D721Med (cell line): ENCODE data around the gene EML6.
"Not testable (repeated sequence)": the region's sequence is repeated elsewhere in the genome, so short reads cannot be mapped to it uniquely, and the experiment has no call there.

ENCODE experiments used
- DNase-seq: peaks from one replicate; pipeline ENCODE4 v3.0.0; 2011; ENCODE audit warnings: low spot score; ENCODE audit not compliant: insufficient read length
- FAIRE-seq: peaks from 2 replicates; lab custom pipeline; 2011; peaks lifted over from hg19 to GRCh38; lab: Jason Lieb, UNC
- CTCF ChIP-seq: IDR thresholded peaks from 2 replicates; pipeline ENCODE4 v1.5.1; 2012; ENCODE audit warnings: mild to moderate bottlenecking, control low read depth; ENCODE audit not compliant: insufficient read depth; ENCODE audit errors: missing control alignments

The EML6 gene

GRCh38 chr2:54692556-54692955, 30.9 kb upstream of the EML6 start:
- no peak for TF ChIP-seq CTCF
- no peak for DNase-seq
- FAIRE-seq, result no peak

GRCh38 chr2:54695378-54695777, 28.1 kb upstream of the EML6 start:
- FAIRE-seq (no peak), DNase-seq (no peak)
- TF ChIP-seq CTCF, result no peak

DNA sequence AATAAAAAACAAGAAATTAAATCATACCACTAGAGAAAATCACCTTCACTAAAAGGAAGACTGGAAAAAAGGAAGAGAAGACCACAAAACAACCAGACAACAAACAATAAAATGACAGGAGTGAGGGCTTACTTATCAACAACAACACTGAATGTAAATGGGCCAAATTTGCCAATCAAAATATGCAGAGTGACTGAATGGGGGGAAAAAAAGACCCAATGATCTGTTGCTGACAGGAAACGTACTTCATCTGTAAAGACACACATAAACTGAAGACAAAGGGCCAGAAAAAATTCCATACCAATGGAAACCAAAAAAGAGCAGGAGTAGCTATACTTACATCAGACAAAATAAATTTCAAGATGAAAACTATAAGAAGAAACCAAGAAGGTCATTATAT, 25.5 kb upstream of the EML6 start:
- FAIRE-seq, result no peak
- DNase-seq, result no peak
- TF ChIP-seq CTCF, result no peak

- not testable (repeated sequence) for FAIRE-seq, DNase-seq
Measured at GRCh38 chr2:54698926-54699325, 24.5 kb upstream of the EML6 start.

DNA sequence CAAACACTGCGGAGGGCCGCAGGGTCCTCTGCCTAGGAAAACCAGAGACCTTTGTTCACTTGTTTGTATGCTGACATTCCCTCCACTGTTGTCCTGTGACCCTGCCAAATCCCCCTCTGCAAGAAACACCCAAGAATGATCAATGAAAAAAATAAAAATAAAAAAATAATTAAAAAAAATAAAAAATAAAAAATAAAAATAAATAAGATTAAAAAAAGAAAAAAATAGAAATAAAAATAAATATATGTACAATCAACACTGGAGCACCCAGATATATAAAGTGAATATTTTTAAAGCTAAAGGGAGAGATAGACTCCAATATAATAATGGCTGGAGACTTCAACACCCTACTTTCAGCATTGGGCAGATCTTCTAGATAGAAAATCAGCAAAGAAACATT, 23.8 kb upstream of the EML6 start:
- no peak for TF ChIP-seq CTCF
- no peak for DNase-seq
- no peak for FAIRE-seq

DNA sequence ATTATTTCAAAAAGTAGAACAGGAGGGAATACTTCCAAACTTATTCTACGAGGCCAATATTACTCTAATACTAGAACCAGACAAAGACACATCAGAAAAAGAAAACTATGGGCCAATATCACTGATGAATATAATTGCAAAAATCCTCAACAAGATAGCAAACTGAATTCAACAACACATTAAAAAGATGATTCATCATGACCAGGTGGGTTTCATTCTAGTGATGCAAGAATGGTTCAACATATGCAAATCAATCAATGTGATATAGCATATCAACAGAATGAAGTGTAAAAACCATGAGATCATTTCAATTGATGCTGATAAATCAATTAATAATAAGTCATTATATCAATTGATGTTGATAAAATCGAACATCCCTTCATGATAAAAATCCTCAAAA, 22.4 kb upstream of the EML6 start:
- no peak for FAIRE-seq
- DNase-seq, result no peak

GRCh38 chr2:54704238-54704637, 19.2 kb upstream of the EML6 start:
- TF ChIP-seq CTCF, result no peak
- no peak for FAIRE-seq

More for the DNA sequence above, 22.4 kb upstream of the EML6 start:
- TF ChIP-seq CTCF, result no peak

More at GRCh38 chr2:54704238-54704637, 19.2 kb upstream of the EML6 start:
- DNase-seq, result no peak
